ENCODE measurements around the gene GRK5.

The GRK5 gene

GRCh38 chr10:119391440-119392251 lies 184.3 kb downstream of the GRK5 start:
- no peak for DNase-seq

- no peak for DNase-seq
Observed at GRCh38 chr10:119393019-119393418, 185.6 kb downstream of the GRK5 start.

GRCh38 chr10:119393421-119393820 lies 186.1 kb downstream of the GRK5 start:
- DNase-seq, result no peak

GRCh38 chr10:119393845-119394244 lies 186.5 kb downstream of the GRK5 start:
- no peak for DNase-seq

GRCh38 chr10:119394657-119395279 lies 187.4 kb downstream of the GRK5 start:
- no peak for DNase-seq

- DNase-seq, result no peak
Observed at GRCh38 chr10:119395280-119396007, 188.1 kb downstream of the GRK5 start.

- DNase-seq, result no peak
Observed at GRCh38 chr10:119396008-119396708, 188.8 kb downstream of the GRK5 start.

GRCh38 chr10:119396709-119397071 lies 189.3 kb downstream of the GRK5 start:
- DNase-seq, result no peak

- no peak for DNase-seq
Observed at GRCh38 chr10:119397416-119397815, 190.0 kb downstream of the GRK5 start.

- no peak for DNase-seq
Observed at GRCh38 chr10:119398996-119399395, 191.6 kb downstream of the GRK5 start.

- DNase-seq, result no peak
Observed at GRCh38 chr10:119399466-119399865, 192.1 kb downstream of the GRK5 start.

- DNase-seq, result no peak
Observed at GRCh38 chr10:119401671-119402395, 194.5 kb downstream of the GRK5 start.

- DNase-seq, result no peak
Observed at GRCh38 chr10:119403921-119404320, 196.6 kb downstream of the GRK5 start.

- no peak for DNase-seq
Observed at GRCh38 chr10:119404719-119405519, 197.5 kb downstream of the GRK5 start.

- no peak for DNase-seq
Observed at GRCh38 chr10:119405520-119405807, 198.1 kb downstream of the GRK5 start.

- DNase-seq, result no peak
Observed at GRCh38 chr10:119406137-119406536, 198.8 kb downstream of the GRK5 start.

- no peak for DNase-seq
Observed at GRCh38 chr10:119406601-119407253, 199.4 kb downstream of the GRK5 start.

- no peak for DNase-seq
Observed at GRCh38 chr10:119407254-119407777, 199.9 kb downstream of the GRK5 start.

- DNase-seq, result no peak
Observed at GRCh38 chr10:119408072-119408471, 200.7 kb downstream of the GRK5 start.

GRCh38 chr10:119408969-119409371 lies 201.6 kb downstream of the GRK5 start:
- no peak for DNase-seq

- no peak for DNase-seq
Observed at GRCh38 chr10:119409385-119409784, 202.0 kb downstream of the GRK5 start.

Measured in NCI-H2227 treated with DMSO at 0.1 percent for 48 hours (cell line).